GM19099 (cell line): ENCODE measurements around the gene TM4SF1.

ENCODE experiments used
- POLR2A ChIP-seq: IDR thresholded peaks from 3 replicates; pipeline ENCODE4 v1.6.1; 2011; ENCODE audit warnings: low read depth; ENCODE audit not compliant: insufficient read length; ENCODE audit errors: extremely low read depth

TM4SF1 gene

GRCh38 chr3:149385617-149386298, 8.3 kb upstream of the TM4SF1 start:
- TF ChIP-seq POLR2A = no peak

- TF ChIP-seq POLR2A = no peak
Observed at GRCh38 chr3:149384911-149385321, 7.5 kb upstream of the TM4SF1 start.

- no peak for TF ChIP-seq POLR2A
Observed at GRCh38 chr3:149384167-149384566, 6.7 kb upstream of the TM4SF1 start.

- no peak for TF ChIP-seq POLR2A
Observed at GRCh38 chr3:149383703-149384102, 6.3 kb upstream of the TM4SF1 start.

- TF ChIP-seq POLR2A = no peak
Observed at GRCh38 chr3:149382518-149382917, 5.1 kb upstream of the TM4SF1 start.

- TF ChIP-seq POLR2A = no peak
Observed at GRCh38 chr3:149382101-149382467, 4.6 kb upstream of the TM4SF1 start.

GRCh38 chr3:149381173-149382100, 4.0 kb upstream of the TM4SF1 start:
- TF ChIP-seq POLR2A = no peak

- TF ChIP-seq POLR2A = no peak
Observed at GRCh38 chr3:149378478-149379309, 1.2 kb upstream of the TM4SF1 start.

GRCh38 chr3:149376718-149377407, 586 bp downstream of the TM4SF1 start:
- TF ChIP-seq POLR2A = no peak

- no peak for TF ChIP-seq POLR2A
Observed at GRCh38 chr3:149375501-149376196, 1.8 kb downstream of the TM4SF1 start.

GRCh38 chr3:149374793-149375500, 2.5 kb downstream of the TM4SF1 start:
- TF ChIP-seq POLR2A = no peak

- no peak for TF ChIP-seq POLR2A
Observed at GRCh38 chr3:149374391-149374790, 3.1 kb downstream of the TM4SF1 start.
